ENCODE measurements around the gene TAX1BP1.
A peak's percentile ranks its signal among the peaks of the same experiment; 100 is the strongest.

TAX1BP1 gene

DNA sequence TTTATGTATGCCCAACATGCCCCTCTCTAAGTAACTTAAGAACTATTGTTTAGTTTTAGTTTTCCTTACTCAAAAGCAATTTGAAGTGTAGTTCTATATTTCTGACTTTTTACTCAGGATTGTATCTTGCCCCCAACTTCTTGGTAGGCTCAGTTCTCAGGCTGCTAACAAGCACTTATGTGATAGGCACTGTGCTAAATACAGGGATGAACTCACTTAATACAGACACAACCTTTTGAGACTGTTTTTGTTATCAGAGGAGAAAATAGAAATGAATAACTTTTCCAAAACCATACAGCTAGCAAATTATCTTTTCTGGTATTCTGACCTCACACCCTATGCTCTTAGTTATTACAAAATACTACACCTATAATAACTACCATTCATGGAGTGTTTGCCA lies 16.3 kb downstream of the TAX1BP1 start:
- DNase-seq (ENCODE audit: low read depth) = no peak
- no peak overlapping the region for H3K4me3 ChIP-seq (ENCODE audit: low read depth, low read length)
- no peak for TF ChIP-seq MYC (IDR thresholded peaks at IDR 0.05; ENCODE audit: low read depth, low read length)
- TF ChIP-seq, protein P1, sequence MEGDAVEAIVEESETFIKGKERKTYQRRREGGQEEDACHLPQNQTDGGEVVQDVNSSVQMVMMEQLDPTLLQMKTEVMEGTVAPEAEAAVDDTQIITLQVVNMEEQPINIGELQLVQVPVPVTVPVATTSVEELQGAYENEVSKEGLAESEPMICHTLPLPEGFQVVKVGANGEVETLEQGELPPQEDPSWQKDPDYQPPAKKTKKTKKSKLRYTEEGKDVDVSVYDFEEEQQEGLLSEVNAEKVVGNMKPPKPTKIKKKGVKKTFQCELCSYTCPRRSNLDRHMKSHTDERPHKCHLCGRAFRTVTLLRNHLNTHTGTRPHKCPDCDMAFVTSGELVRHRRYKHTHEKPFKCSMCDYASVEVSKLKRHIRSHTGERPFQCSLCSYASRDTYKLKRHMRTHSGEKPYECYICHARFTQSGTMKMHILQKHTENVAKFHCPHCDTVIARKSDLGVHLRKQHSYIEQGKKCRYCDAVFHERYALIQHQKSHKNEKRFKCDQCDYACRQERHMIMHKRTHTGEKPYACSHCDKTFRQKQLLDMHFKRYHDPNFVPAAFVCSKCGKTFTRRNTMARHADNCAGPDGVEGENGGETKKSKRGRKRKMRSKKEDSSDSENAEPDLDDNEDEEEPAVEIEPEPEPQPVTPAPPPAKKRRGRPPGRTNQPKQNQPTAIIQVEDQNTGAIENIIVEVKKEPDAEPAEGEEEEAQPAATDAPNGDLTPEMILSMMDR (IDR thresholded peaks at IDR 0.05; ENCODE audit: low read depth, low read length) = no peak
- no peak for TF ChIP-seq MAX (IDR thresholded peaks at IDR 0.05; ENCODE audit: low read depth, low read length)
- no peak for TF ChIP-seq POLR2A (IDR thresholded peaks at IDR 0.05; ENCODE audit: extremely low read depth, insufficient read length)

- DNase-seq (ENCODE audit: low read depth) = no peak
- no peak overlapping the region for H3K4me3 ChIP-seq (ENCODE audit: low read depth, low read length)
- TF ChIP-seq MYC (IDR thresholded peaks at IDR 0.05; ENCODE audit: low read depth, low read length) = no peak
Measured at GRCh38 chr7:27759491-27759890, 19.5 kb downstream of the TAX1BP1 start.

DNA sequence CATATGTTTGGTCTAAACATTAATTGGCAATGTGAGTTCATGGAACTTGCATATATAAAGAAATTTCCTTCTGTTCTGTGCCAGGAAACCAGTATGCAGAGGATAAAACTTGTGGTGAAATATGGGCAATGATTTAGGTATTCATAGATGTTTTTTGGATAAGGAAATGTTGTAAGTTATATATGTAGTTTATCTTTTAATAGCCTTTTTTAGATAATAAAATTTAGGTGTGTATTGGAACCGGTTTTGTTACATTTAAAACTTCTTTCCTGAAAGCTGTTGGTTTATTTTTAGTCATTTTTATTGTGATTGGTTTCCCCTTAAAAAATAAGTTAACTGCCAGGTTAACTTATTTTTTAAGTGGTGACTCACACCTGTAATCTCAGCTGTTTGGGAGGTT lies 22.1 kb downstream of the TAX1BP1 start:
- no peak overlapping the region for H3K4me3 ChIP-seq (ENCODE audit: low read depth, low read length)
- TF ChIP-seq MAX (IDR thresholded peaks at IDR 0.05; ENCODE audit: low read depth, low read length) = no peak
- TF ChIP-seq POLR2A (IDR thresholded peaks at IDR 0.05; ENCODE audit: extremely low read depth, insufficient read length) = no peak
- TF ChIP-seq, protein P1 (IDR thresholded peaks at IDR 0.05; ENCODE audit: low read depth, low read length) = no peak
- TF ChIP-seq MYC (IDR thresholded peaks at IDR 0.05; ENCODE audit: low read depth, low read length) = no peak
- DNase-seq (ENCODE audit: low read depth) = no peak

DNA sequence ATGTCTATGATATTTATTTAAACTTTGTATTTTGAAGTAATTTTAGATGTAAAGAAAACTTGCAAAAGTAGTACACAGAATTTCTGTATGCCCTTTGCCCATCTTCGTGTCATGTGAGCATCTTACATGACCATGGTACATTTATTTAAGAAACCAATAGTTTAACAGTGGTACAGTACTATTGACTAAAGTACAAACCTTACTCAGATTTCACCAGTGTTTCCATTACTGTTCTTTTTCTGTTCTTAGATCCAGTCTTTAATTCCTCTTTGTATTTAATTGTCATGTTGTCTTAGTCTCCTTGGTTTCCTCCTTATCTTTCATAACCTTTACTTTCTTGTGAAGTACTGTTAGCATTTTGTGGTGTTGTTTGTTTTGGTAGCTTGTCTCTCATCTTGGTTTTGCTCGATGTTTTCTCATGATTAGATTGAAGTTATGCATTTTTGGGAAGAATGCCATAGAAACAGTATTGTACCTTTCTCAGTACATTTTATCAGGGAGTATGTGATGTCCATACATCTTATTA lies 24.1 kb downstream of the TAX1BP1 start:
- no peak for DNase-seq (ENCODE audit: low read depth)
- no peak for TF ChIP-seq MAX (IDR thresholded peaks at IDR 0.05; ENCODE audit: low read depth, low read length)
- TF ChIP-seq POLR2A (IDR thresholded peaks at IDR 0.05; ENCODE audit: extremely low read depth, insufficient read length) = no peak
- TF ChIP-seq, protein P1 (IDR thresholded peaks at IDR 0.05; ENCODE audit: low read depth, low read length) = no peak
- TF ChIP-seq MYC (IDR thresholded peaks at IDR 0.05; ENCODE audit: low read depth, low read length) = no peak
- H3K4me3 ChIP-seq (ENCODE audit: low read depth, low read length) = no peak overlapping the region

- TF ChIP-seq MAX (IDR thresholded peaks at IDR 0.05; ENCODE audit: low read depth, low read length) (no peak), POLR2A (IDR thresholded peaks at IDR 0.05; ENCODE audit: extremely low read depth, insufficient read length) (no peak), MYC (IDR thresholded peaks at IDR 0.05; ENCODE audit: low read depth, low read length) (no peak)
- TF ChIP-seq, protein P1 (IDR thresholded peaks at IDR 0.05; ENCODE audit: low read depth, low read length) = no peak
- H3K4me3 ChIP-seq (ENCODE audit: low read depth, low read length) = no peak overlapping the region
- DNase-seq (ENCODE audit: low read depth) = no peak
Measured at GRCh38 chr7:27765841-27766240, 25.9 kb downstream of the TAX1BP1 start.

- peak; percentile 52 for DNase-seq (ENCODE audit: low read depth)
- H3K4me3 ChIP-seq (ENCODE audit: low read depth, low read length) = no peak overlapping the region
- TF ChIP-seq POLR2A (IDR thresholded peaks at IDR 0.05; ENCODE audit: extremely low read depth, insufficient read length) (no peak), MAX (IDR thresholded peaks at IDR 0.05; ENCODE audit: low read depth, low read length) (no peak), MYC (IDR thresholded peaks at IDR 0.05; ENCODE audit: low read depth, low read length) (no peak)
- TF ChIP-seq, protein P1 (IDR thresholded peaks at IDR 0.05; ENCODE audit: low read depth, low read length) = no peak
Measured at GRCh38 chr7:27767374-27767773, 27.4 kb downstream of the TAX1BP1 start.

Measured in NB4 (cell line).